ENCODE results near the gene TOM1.

The TOM1 gene

GRCh38 chr22:35299673-35300499 lies at the start of gene TOM1:
Gene TOM1 (plus strand): TSS chr22:35299894. CDS start chr22:35299929, 35 bp downstream.
- peak; percentile 93 to 97 (median 96) for DNase-seq

- no peak for DNase-seq
These were observed 49.5 kb upstream of the TOM1 start for GRCh38 chr22:35250156-35250555.

GRCh38 chr22:35253946-35254345 lies 45.7 kb upstream of the TOM1 start:
- no peak for DNase-seq

- no peak for DNase-seq
These were observed 42.7 kb upstream of the TOM1 start for GRCh38 chr22:35257002-35257320.

- peak; percentile 66 to 79 (median 70) for DNase-seq
These were observed 42.1 kb upstream of the TOM1 start, which contains the start of gene HMGXB4 for GRCh38 chr22:35257321-35258190. Gene HMGXB4 (plus strand): TSS chr22:35257493. CDS start chr22:35262391, 4,898 bp downstream.

GRCh38 chr22:35258191-35258988 lies 41.3 kb upstream of the TOM1 start:
- DNase-seq: no peak

- DNase-seq: no peak
These were observed 34.7 kb upstream of the TOM1 start for GRCh38 chr22:35264986-35265385.

GRCh38 chr22:35266277-35266676 lies 33.4 kb upstream of the TOM1 start:
- no peak for DNase-seq

- DNase-seq: no peak
These were observed 30.1 kb upstream of the TOM1 start for GRCh38 chr22:35269630-35270029.

GRCh38 chr22:35274154-35274871 lies 25.4 kb upstream of the TOM1 start:
- DNase-seq: no peak

- DNase-seq: no peak
These were observed 24.1 kb upstream of the TOM1 start for GRCh38 chr22:35275580-35275979.

- no peak for DNase-seq
These were observed 23.7 kb upstream of the TOM1 start for GRCh38 chr22:35276019-35276418.

- no peak for DNase-seq
These were observed 11.6 kb upstream of the TOM1 start for GRCh38 chr22:35288116-35288515.

GRCh38 chr22:35292786-35293185 lies 6.9 kb upstream of the TOM1 start:
- no peak for DNase-seq

- DNase-seq: no peak
These were observed 3.6 kb upstream of the TOM1 start for GRCh38 chr22:35296051-35296450.

- no peak for DNase-seq
These were observed 449 bp upstream of the TOM1 start for GRCh38 chr22:35299217-35299672.

GRCh38 chr22:35301372-35301874 lies 1.7 kb downstream of the TOM1 start:
- no peak for DNase-seq

GRCh38 chr22:35303029-35303624 lies 3.4 kb downstream of the TOM1 start:
- no peak for DNase-seq

- no peak for DNase-seq
These were observed 5.9 kb downstream of the TOM1 start for GRCh38 chr22:35305525-35306070.

GRCh38 chr22:35306350-35306967 lies 6.8 kb downstream of the TOM1 start:
- no peak for DNase-seq

- DNase-seq: no peak
These were observed 7.7 kb downstream of the TOM1 start for GRCh38 chr22:35307372-35307771.
